Spleen (tissue), 11 donors: Measurements from ENCODE around the gene ZNF85. TPM values are rescaled to one million over a fixed set of nuclear protein-coding genes. Genes with fewer than 3 reads are reported as not detected.
"Not testable (repeated sequence)": the region's sequence is repeated elsewhere in the genome, so short reads cannot be mapped to it uniquely, and the experiment has no call there.

ENCODE experiments used
- DNase-seq: peaks from one replicate; pipeline ENCODE4 v3.0.0-alpha.2; 2020
- H3K27ac ChIP-seq, 8 donors: fragments of 200-600 bp; sonication (generic) in 7 of 8; 1 replicate in 4 of 8; 2 replicates in 4 of 8; pipeline versions ENCODE4 v1.5.0 to v1.8.0; 2016 to 2021; ENCODE audit warnings: inconsistent platforms in 4 of 8, mild to moderate bottlenecking in 4 of 8, moderate library complexity in 1 of 8
- H3K27me3 ChIP-seq, 7 donors: fragments of 200-600 bp; sonication (generic) in 6 of 7; replicated peaks in 1 of 7; 1 replicate in 4 of 7; 2 replicates in 3 of 7; pipeline versions ENCODE4 v1.5.0 to v1.8.0; 2016 to 2021; ENCODE audit warnings: inconsistent platforms in 3 of 7, mild to moderate bottlenecking in 1 of 7
- H3K36me3 ChIP-seq, 6 donors: fragments of 200-600 bp; sonication (generic) in 5 of 6; 1 replicate in 4 of 6; 2 replicates in 2 of 6; pipeline versions ENCODE4 v1.5.0 to v1.8.0; 2016 to 2021; ENCODE audit warnings: inconsistent platforms in 2 of 6
- H3K4me1 ChIP-seq, 6 donors: fragments of 200-600 bp; sonication (generic) in 5 of 6; 1 replicate in 3 of 6; 2 replicates in 3 of 6; pipeline versions ENCODE4 v1.5.0 to v1.8.0; 2016 to 2021; ENCODE audit warnings: inconsistent platforms in 3 of 6
- H3K4me3 ChIP-seq, 8 donors: fragments of 200-600 bp; sonication (generic) in 7 of 8; 1 replicate in 4 of 8; 2 replicates in 4 of 8; pipeline versions ENCODE4 v1.5.0 to v1.8.0; 2016 to 2021; ENCODE audit warnings: inconsistent platforms in 4 of 8, mild to moderate bottlenecking in 4 of 8, moderate library complexity in 2 of 8
- H3K9me3 ChIP-seq, 8 donors: fragments of 200-600 bp; sonication (generic) in 7 of 8; 1 replicate in 4 of 8; 2 replicates in 4 of 8; pipeline versions ENCODE4 v1.5.0 to v1.8.0; 2016 to 2021; ENCODE audit warnings: inconsistent platforms in 4 of 8
- CTCF ChIP-seq, 11 experiments: fragments of 200-600 bp in 7 of 11; fragments of 450-650 bp in 4 of 11; sonication (generic) in 4 of 11; IDR thresholded peaks in 8 of 11; conservative IDR thresholded peaks in 3 of 11; 1 replicate in 7 of 11; 2 replicates in 4 of 11; pipeline versions ENCODE4 v1.4.0 to v1.8.0; 2016 to 2021; ENCODE audit warnings: antibody characterized with exemption in 11 of 11, inconsistent platforms in 4 of 11, mild to moderate bottlenecking in 1 of 11
- POLR2A ChIP-seq, 3 donors: fragments of 450-650 bp; IDR thresholded peaks; one replicate each; pipeline ENCODE4 v1.5.1; 2017; ENCODE audit warnings: antibody characterized with exemption in 3 of 3, mild to moderate bottlenecking in 1 of 3
- POLR2AphosphoS5 ChIP-seq, 3 donors: sonication (generic); formaldehyde crosslinking; IDR thresholded peaks; one replicate each; pipeline ENCODE4 v1.5.1; 2017; ENCODE audit warnings: antibody characterized with exemption in 3 of 3
- WGBS, 5 donors: extraction: QIAGEN DNeasy Blood & Tissue Kit in 3 of 5; methylation state at CpG; one replicate each; pipeline versions ENCODE4 v1.1.5 to v1.1.7; 2013 to 2018; 5-methylcytosine and 5-hydroxymethylcytosine counted together
- intact Hi-C: fragments of 100-400 bp; cut with DNase I; formaldehyde crosslinking; loops from one replicate; pipeline ENCODE4 v1.15.0; 2023; ENCODE audit warnings: low total_unique reads
- polyA plus RNA-seq, 3 donors: library from polyadenylated mRNA; stranded (reverse); fragments of 200-250 nt; gene quantifications; one replicate each; pipeline ENCODE4 v1.2.1, GENCODE V29; 2013
- total RNA-seq, 7 donors: library from RNA; depleted of rRNA in 3 of 7; stranded (reverse); fragments of >200 nt in 3 of 7; fragmentation: NEBNext Ultra II Directional in 4 of 7; extraction: Animal tissue kit (Norgen Biotek cat#: 25700) in 4 of 7; gene quantifications; one replicate each; pipeline versions ENCODE4 v1.1.0 to v1.2.1, GENCODE V29; 2016 to 2021
- donor health status: healthy with polysubstance abuse.
- donor health status: DM: no; HTN: no; CAD: no; lungs with moderate emphysema.
- donor health status: DM: no; HTN: no; CAD: no.
- donor health status: Bipolar disorder and iron deficiency.
- donor health status: healthy.
- donor health status: DM: no; HTN: no; CAD: no.
- donor health status: DM: yes; HTN: yes; CAD: no.

The ZNF85 gene
- total and polyA plus RNA-seq, 10 donors = 4.6 to 18.5 (median 10.3) TPM

GRCh38 chr19:20926796-20927195 is 3.7 kb downstream of the ZNF85 start:
- Histone ChIP-seq H3K4me3 (no peak overlapping the region), H3K27ac (no peak overlapping the region), H3K27me3 (no peaks in the 10 kb centered on the region), H3K9me3 (peaks cover 0 to 14% (median 0%) of the 10 kb centered on the region in 8 donors), H3K4me1 (peaks cover 4 to 23% (median 17%) of the 10 kb centered on the region in 6 donors), H3K36me3 (peaks cover 0 to 14% (median 0%) of the 10 kb centered on the region in 6 donors)
- DNase-seq = no peak
- 84 to 100% (median 96%) methylated on average over 1 of the region's 1 CpG for WGBS, 5 donors
- intact Hi-C loops = no loop called here
- TF ChIP-seq CTCF (IDR thresholded peaks at IDR 0.05 in 8 of 11, conservative IDR thresholded peaks at IDR 0.05 in 3 of 11) = no peak
- no peak for TF ChIP-seq POLR2AphosphoS5 (IDR thresholded peaks at IDR 0.05)
- no peak for TF ChIP-seq POLR2A (IDR thresholded peaks at IDR 0.05)

GRCh38 chr19:20928371-20928770 is 5.3 kb downstream of the ZNF85 start:
- no peak overlapping the region for H3K27ac ChIP-seq
- no peak for TF ChIP-seq POLR2AphosphoS5 (IDR thresholded peaks at IDR 0.05)
- 73 to 92% (median 87%) methylated on average over 1 of the region's 1 CpG for WGBS, 5 donors
- peaks cover 0 to 17% (median 0%) of the 10 kb centered on the region in 6 donors for H3K36me3 ChIP-seq
- DNase-seq = no peak
- H3K4me3 ChIP-seq = no peak overlapping the region
- H3K9me3 ChIP-seq = peaks cover 0 to 18% (median 0%) of the 10 kb centered on the region in 8 donors
- intact Hi-C loops = no loop called here
- peaks cover 0 to 15% (median 10%) of the 10 kb centered on the region in 6 donors for H3K4me1 ChIP-seq
- H3K27me3 ChIP-seq = no peaks in the 10 kb centered on the region

GRCh38 chr19:20936322-20936947 is 13.4 kb downstream of the ZNF85 start:
- peaks cover 0 to 76% (median 38%) of the 10 kb centered on the region in 6 donors for H3K36me3 ChIP-seq
- intact Hi-C loops, DNase-seq, H3K27ac ChIP-seq, H3K27me3 ChIP-seq, H3K4me3 ChIP-seq, H3K4me1 ChIP-seq: not testable (repeated sequence)
- 94 to 96% (median 94%) methylated on average over 5 of the region's 5 CpGs for WGBS, 5 donors
- peaks cover 0 to 75% (median 21%) of the 10 kb centered on the region in 8 donors for H3K9me3 ChIP-seq

GRCh38 chr19:20952561-20953095 is 29.6 kb downstream of the ZNF85 start:
- H3K4me3 ChIP-seq, intact Hi-C loops, H3K4me1 ChIP-seq, DNase-seq, H3K27me3 ChIP-seq, H3K27ac ChIP-seq: not testable (repeated sequence)
- H3K36me3 ChIP-seq = peaks cover 12 to 24% (median 13%) of the 10 kb centered on the region in 6 donors
- 79 to 88% (median 85%) methylated on average over 12 to 41 of the region's 41 CpGs for WGBS, 5 donors
- H3K9me3 ChIP-seq = peaks cover 16 to 96% (median 83%) of the 10 kb centered on the region in 8 donors

GRCh38 chr19:20964798-20965197 is 41.7 kb downstream of the ZNF85 start:
- no peak for TF ChIP-seq POLR2AphosphoS5 (IDR thresholded peaks at IDR 0.05)
- no peak for TF ChIP-seq POLR2A (IDR thresholded peaks at IDR 0.05)
- no peak for TF ChIP-seq CTCF (IDR thresholded peaks at IDR 0.05 in 8 of 11, conservative IDR thresholded peaks at IDR 0.05 in 3 of 11)
- 28 to 56% (median 45%) methylated on average over 4 of the region's 4 CpGs for WGBS, 5 donors

More at GRCh38 chr19:20964798-20965197, 41.7 kb downstream of the ZNF85 start:
- Histone ChIP-seq H3K27me3 (no peaks in the 10 kb centered on the region), H3K9me3 (peaks cover 0 to 37% (median 11%) of the 10 kb centered on the region in 8 donors), H3K27ac (no peak overlapping the region), H3K4me1 (no peaks in the 10 kb centered on the region), H3K36me3 (no peaks in the 10 kb centered on the region), H3K4me3 (no peak overlapping the region)
- intact Hi-C loops = no loop called here
- no peak for DNase-seq
